BJ (cell line): Measurements from ENCODE around the gene MORF4L2. TPM values are rescaled to one million over a fixed set of nuclear protein-coding genes. Genes with fewer than 3 reads are reported as not detected.

Experiments
- CTCF ChIA-PET: fragments of 350-600 bp; formaldehyde crosslinking; extraction: SDS; loops from one replicate; lab custom pipeline; 2021; ENCODE audit warnings: antibody characterized with exemption, inconsistent platforms; lab: Yijun Ruan, JAX
- POLR2A ChIA-PET: fragments of 300-600 bp; sonication (Branson Sonifier 250); formaldehyde crosslinking; extraction: SDS; loops from one replicate; lab custom pipeline; 2021; ENCODE audit warnings: antibody characterized with exemption; lab: Charles Lee
- DNase-seq: peaks from one replicate; pipeline ENCODE4 v3.0.0-alpha.2; 2011; ENCODE audit warnings: low read depth
- H3K27me3 ChIP-seq: 2 replicates; pipeline ENCODE4 v1.6.0; 2011; ENCODE audit warnings: low read length; ENCODE audit not compliant: control insufficient read depth, insufficient read depth
- H3K36me3 ChIP-seq: 2 replicates; pipeline ENCODE4 v1.5.1; 2011; ENCODE audit warnings: low read length; ENCODE audit not compliant: control insufficient read depth, insufficient read depth
- H3K4me3 ChIP-seq: 2 replicates; pipeline ENCODE4 v1.5.1; 2011; ENCODE audit warnings: low read depth, mild to moderate bottlenecking, control low read depth, low read length
- CTCF ChIP-seq: IDR thresholded peaks from 2 replicates; pipeline ENCODE4 v1.5.1; 2011; ENCODE audit warnings: low read depth, mild to moderate bottlenecking, control low read depth, inconsistent platforms, low read length, moderate library complexity; ENCODE audit not compliant: insufficient read depth
- polyA minus RNA-seq: library from RNA; depleted of rRNA, polyadenylated mRNA; stranded (reverse); fragments of >200 nt; gene quantifications from 2 replicates; pipeline ENCODE4 v1.2.3, GENCODE V29; 2011; rRNA and poly(A)+ RNA removed
- polyA plus RNA-seq: library from polyadenylated mRNA; depleted of rRNA; stranded (reverse); fragments of >200 nt; gene quantifications from 2 replicates; pipeline ENCODE4 v1.2.3, GENCODE V29; 2011; rRNA removed

The MORF4L2 gene
- polyA plus RNA-seq (479 and 701 TPM in 2 replicates), polyA minus RNA-seq (139 and 192 TPM in 2 replicates)

- DNase-seq = peak; percentile 98
- CTCF ChIA-PET = interaction anchor here (0.6 to 1.3 kb wide), 3 partner anchors 26 to 365 kb away, joined by 3 read pairs; partner anchors contain the start of gene PLP1
- Histone ChIP-seq H3K27me3 (no peaks in the 10 kb centered on the region), H3K36me3 (no peaks in the 10 kb centered on the region; the same call in 1 of the 2 replicates), H3K4me3 (peak within 1 kb of the TSS; percentile 71)
- no peak for TF ChIP-seq CTCF
- POLR2A ChIA-PET = interaction anchor here (0.7 to 1.3 kb wide), 6 partner anchors 137 to 260 kb away, joined by 6 to 21 read pairs (median 8); no protein-coding TSS in a partner anchor
These were observed at the start of gene MORF4L2 for GRCh38 chrX:103686199-103687072. MORF4L2 (minus strand) TSS chrX:103686699; CDS start chrX:103677027, 9,672 bp downstream.

- POLR2A ChIA-PET = no interaction called here
- Histone ChIP-seq H3K27me3 (no peaks in the 10 kb centered on the region), H3K36me3 (no peaks in the 10 kb centered on the region), H3K4me3 (no peak overlapping the region)
- TF ChIP-seq CTCF = no peak
- DNase-seq = no peak
- CTCF ChIA-PET = no interaction called here
These were observed 47.7 kb upstream of the MORF4L2 start for GRCh38 chrX:103734125-103734760.

GRCh38 chrX:103733017-103733416, 46.5 kb upstream of the MORF4L2 start:
- no peak for TF ChIP-seq CTCF
- H3K4me3 ChIP-seq = no peak overlapping the region
- DNase-seq = no peak
- no peaks in the 10 kb centered on the region for H3K36me3 ChIP-seq
- ChIA-PET POLR2A (no interaction called here), CTCF (no interaction called here)
- H3K27me3 ChIP-seq = no peaks in the 10 kb centered on the region

GRCh38 chrX:103730796-103731493, 44.4 kb upstream of the MORF4L2 start:
- ChIA-PET CTCF (interaction anchor here (0.9 to 2.3 kb wide), 3 partner anchors 12 to 44 kb away, joined by 3 to 8 read pairs (median 3); no protein-coding TSS in a partner anchor), POLR2A (no interaction called here)
- no peaks in the 10 kb centered on the region for H3K36me3 ChIP-seq
- no peaks in the 10 kb centered on the region for H3K27me3 ChIP-seq
- no peak for TF ChIP-seq CTCF
- no peak overlapping the region for H3K4me3 ChIP-seq
- DNase-seq = no peak
